Fibroblast of pulmonary artery (primary cell): Measurements from ENCODE around the gene TFPI.

Experiments
- DNase-seq: peaks from one replicate; pipeline ENCODE4 v3.0.0-alpha.2; 2010; ENCODE audit warnings: low read depth
- H3K4me3 ChIP-seq: replicated peaks from 2 replicates; pipeline ENCODE4 v1.5.1; 2011; ENCODE audit warnings: low read depth, mild to moderate bottlenecking, control low read depth, low read length, moderate library complexity
- CTCF ChIP-seq: IDR thresholded peaks from 2 replicates; pipeline ENCODE4 v1.5.1; 2011; ENCODE audit warnings: mild to moderate bottlenecking, control low read depth, low read length, inconsistent platforms; ENCODE audit errors: missing control alignments

TFPI gene

GRCh38 chr2:187581125-187581896, 27.1 kb upstream of the TFPI start:
- DNase-seq = peak; percentile 73
- H3K4me3 ChIP-seq = peak overlapping the region; percentile 41
- TF ChIP-seq CTCF = peak; percentile 66

- TF ChIP-seq CTCF = peak; percentile 33
- H3K4me3 ChIP-seq = peak overlapping the region; percentile 41
- DNase-seq = peak; percentile 90
These were observed 26.4 kb upstream of the TFPI start for GRCh38 chr2:187580462-187581124.

GRCh38 chr2:187577310-187577709, 23.1 kb upstream of the TFPI start:
- TF ChIP-seq CTCF = no peak
- DNase-seq = no peak
- no peak overlapping the region for H3K4me3 ChIP-seq

GRCh38 chr2:187576906-187577305, 22.7 kb upstream of the TFPI start:
- no peak for DNase-seq
- no peak for TF ChIP-seq CTCF
- no peak overlapping the region for H3K4me3 ChIP-seq

- no peak for DNase-seq
- no peak overlapping the region for H3K4me3 ChIP-seq
- no peak for TF ChIP-seq CTCF
These were observed 21.5 kb upstream of the TFPI start for GRCh38 chr2:187575751-187576067.

- DNase-seq = peak; percentile 68
- H3K4me3 ChIP-seq = peak overlapping the region; percentile 13
- no peak for TF ChIP-seq CTCF
These were observed 20.9 kb upstream of the TFPI start for GRCh38 chr2:187574969-187575750.
